NCI-H187 (cell line): Measurements from ENCODE around the gene CEP131.

Experiments
- DNase-seq, 2 experiments: peaks; one replicate each; lab custom pipeline; 2025; lab: John Stamatoyannopoulos, UW

The CEP131 gene

DNA sequence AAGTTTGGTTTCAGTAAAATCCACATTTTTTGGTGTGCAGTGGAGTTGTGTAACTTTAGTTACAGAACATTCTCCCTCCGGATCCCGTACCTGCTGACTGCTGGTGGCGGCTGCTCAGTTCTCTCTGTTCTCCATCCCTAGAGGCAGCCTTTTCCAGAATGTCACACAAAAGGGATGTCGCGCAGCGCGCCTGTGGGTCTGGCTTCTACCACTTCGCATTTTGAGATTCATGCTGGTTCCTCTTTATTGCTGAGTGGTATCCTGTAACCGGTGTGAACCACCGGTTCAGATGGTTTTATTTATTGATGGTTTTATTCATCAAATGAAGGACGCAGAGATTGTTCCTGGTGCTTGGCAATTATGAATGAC, 981 bp upstream of the CEP131 start:
- no peak for DNase-seq

- no peak for DNase-seq
Measured at GRCh38 chr17:81222620-81222905, 202 bp downstream of the CEP131 start.

DNA sequence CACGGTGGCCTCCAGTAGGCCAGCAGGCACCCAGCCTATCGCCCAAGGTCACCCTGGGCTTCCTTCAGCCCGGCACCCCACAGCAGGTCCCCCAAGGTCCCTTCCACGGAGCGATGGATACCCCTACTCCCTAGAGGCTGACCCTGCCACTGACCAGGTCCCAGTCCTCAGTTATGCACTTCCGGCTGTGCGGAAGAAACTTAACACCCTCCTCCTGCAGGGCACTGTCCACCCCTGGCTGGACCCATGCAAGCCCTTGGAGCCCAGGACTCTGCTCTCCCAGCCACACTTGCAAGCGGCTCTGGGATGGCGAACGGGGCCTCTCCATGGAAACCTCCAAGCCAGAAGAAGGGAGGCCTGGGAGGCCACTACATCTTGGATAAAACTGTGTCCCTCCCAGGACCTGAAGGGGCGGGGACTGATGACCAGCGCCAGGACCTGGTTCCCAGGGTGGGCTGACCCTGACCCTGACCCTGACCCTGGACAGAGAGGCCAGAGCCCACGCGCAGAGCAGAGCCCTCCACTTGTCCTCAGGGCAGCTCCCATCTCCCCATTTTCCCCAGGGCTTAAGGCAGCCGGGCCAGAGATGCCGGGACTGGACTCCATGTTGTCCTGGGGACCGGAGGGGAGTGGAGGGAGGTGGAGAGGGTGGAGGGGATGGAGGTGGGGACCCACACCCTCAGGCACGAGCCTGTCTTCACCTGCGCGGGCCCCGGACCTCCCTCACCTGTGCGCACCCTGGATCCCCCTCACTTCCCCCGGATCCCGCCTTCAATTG, 734 bp downstream of the CEP131 start:
- no peak for DNase-seq

GRCh38 chr17:81221371-81221841, 1.4 kb downstream of the CEP131 start:
- no peak for DNase-seq

GRCh38 chr17:81219476-81220180, 3.1 kb downstream of the CEP131 start:
- no peak for DNase-seq

GRCh38 chr17:81218991-81219390, 3.8 kb downstream of the CEP131 start:
- DNase-seq: no peak

- no peak for DNase-seq
Measured at GRCh38 chr17:81218459-81218858, 4.3 kb downstream of the CEP131 start.

GRCh38 chr17:81217491-81217890, 5.3 kb downstream of the CEP131 start:
- DNase-seq: no peak

- DNase-seq: no peak
Measured at GRCh38 chr17:81213978-81214377, 8.8 kb downstream of the CEP131 start.

DNA sequence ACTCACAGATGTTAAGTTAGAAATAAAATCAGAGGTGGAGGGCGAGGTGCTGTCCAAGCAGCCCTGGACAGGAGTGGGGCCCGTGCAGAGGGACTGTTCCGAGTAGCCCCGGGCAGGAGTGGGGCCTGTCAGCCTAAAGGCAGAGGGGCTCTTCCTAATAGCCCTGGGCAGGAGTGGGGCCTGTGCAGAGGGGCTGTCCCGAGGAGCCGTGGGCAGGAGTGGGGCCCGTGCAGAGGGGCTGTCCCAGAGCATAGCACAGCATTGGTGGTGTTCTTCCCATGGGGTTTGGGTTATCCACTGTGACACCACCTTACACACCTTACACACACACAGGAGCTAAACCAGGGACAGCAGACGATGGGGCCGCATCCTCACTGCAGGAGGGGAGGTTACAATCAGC, 10.4 kb downstream of the CEP131 start:
- DNase-seq: no peak

DNA sequence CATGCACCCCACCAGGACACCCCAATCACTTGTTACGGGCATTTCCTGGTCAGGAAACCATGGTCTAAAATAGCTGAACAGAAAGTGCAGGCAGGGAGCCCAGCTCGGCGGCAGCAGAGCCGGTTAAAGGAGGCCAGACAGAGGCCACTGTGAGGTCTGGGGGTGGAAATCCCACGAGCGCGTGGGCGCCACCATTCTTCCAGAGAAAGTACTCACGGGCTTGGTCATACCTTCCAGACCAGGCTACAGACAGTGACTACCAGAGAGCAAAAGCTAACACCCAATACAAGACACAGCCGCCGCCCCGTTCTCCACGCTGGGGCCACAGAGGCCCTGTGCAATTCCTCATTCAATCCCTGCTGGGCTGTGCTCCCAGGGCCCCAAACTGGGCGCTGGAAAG, 11.9 kb downstream of the CEP131 start:
- DNase-seq: no peak

DNA sequence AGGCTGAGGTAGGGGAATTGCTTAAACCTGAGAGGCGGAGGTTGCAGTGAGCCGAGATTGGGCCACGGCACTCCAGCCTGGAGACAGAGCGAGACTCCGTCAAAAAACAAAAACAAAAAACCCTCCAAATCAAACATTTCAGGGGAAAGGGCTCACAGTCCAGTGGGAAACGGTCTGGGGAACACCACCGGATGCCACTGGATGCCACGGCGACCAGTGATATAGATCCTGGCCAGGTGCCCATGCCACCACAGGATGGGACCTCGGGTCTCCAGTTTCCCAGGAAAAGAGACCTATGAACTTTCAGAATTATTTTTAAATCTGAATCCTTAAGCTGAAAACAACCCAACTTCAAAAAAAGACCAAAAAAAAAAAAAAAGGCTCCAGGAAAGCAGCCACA, 12.3 kb downstream of the CEP131 start:
- DNase-seq: no peak

DNA sequence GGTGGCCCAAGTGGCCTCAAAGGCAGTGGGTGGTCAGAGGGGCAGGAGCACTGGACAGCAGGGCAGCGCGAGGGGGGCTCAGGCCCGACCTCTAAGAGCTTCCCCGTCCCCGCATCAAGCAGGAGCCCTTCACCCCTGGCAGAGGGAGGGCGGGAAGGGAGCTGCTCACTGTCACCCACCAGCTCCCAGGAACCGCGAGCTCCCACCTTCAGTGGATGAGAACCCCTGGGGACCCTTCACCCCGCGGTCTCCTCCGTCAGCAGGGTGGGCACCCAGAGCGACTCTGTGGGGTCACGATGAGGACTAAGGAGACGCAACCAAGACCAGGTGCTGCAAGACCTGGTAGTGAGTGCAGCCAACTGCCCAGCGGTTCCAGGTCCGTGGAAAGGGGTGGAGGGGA, 13.6 kb downstream of the CEP131 start:
- no peak for DNase-seq

GRCh38 chr17:81208651-81209050, 14.1 kb downstream of the CEP131 start:
- DNase-seq: no peak

DNA sequence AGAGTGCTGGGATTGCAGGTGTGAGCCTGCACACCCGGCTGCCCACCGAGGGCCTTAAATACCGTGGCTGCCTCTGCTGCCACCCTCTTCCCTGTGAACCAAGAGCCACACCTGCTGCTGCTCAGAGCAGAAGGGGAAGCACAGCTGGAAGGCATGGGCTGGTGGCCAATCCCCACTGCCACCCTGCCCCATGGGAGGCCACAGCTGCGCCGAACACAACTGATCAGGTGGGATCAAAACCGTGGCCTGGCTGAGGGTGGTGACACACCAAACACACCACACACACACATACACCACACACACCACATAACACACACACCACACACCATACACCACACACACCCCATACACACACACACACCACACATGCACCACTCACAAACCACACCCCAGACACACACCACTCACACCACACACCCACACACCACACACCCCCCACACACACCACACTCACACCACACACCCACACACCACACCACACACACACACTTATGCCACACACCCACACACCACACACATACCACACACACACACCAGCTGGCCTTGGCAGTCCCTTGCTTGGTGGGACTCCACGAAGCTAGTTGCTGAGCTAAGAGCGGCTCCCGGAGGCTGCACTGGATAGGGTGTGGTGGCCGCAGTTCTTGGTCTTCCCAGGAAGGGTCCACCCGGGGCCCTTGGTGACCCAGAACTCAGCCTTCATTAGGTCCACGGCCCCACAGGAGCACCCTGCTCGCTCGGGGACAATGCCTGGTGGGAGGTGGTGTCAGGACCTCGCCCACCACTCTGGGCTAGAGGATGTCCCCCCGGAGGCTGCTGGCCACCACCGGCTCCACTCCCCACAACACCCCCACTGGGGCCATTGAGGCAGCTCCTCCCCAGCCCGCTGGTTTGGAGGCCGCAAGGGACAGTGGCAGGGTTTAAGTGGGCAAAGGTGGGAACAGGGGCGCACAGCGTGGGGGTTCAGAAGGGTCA, 14.9 kb downstream of the CEP131 start:
- no peak for DNase-seq

DNA sequence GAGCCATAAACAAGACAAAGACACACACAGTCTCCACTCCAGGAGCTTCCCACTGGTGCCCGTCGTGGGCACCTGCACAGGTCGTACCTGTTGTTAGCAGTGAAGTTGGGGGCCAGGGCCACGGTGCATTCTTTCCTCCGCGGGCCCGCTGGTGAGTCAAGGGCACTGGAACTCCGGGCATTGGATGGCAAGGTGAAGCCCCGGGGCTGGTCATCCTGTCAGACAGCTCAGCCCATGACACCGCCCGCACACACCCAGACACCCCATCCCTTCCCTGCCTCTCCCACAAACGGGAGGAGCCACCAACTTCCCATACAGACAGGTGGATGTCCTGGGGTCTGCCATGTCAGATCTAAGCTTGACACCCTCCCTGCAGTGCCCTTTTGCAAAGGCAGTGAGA, 16.1 kb downstream of the CEP131 start:
- no peak for DNase-seq

- no peak for DNase-seq
Measured at GRCh38 chr17:81206166-81206565, 16.6 kb downstream of the CEP131 start.

GRCh38 chr17:81204578-81204977, 18.2 kb downstream of the CEP131 start:
- no peak for DNase-seq

DNA sequence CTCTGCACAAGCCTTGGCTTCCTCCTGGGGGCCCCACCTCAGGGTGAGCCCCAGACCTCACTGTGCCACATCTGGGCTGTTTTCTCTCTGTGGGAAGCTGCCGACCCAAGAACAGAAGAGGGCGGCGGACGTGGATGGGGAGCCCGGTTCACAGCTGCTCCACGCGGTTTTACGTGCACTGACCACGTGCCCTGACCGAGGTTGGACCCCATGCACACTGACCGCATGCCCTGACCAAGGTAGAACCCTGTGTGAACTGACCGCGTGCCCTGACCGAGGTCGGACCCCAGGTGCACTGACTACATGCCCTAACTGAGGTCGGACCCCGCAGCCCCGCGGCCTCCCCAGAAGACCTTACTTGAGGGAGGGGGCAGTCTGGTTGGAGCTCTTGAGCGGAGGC, 19.6 kb downstream of the CEP131 start:
- no peak for DNase-seq

DNA sequence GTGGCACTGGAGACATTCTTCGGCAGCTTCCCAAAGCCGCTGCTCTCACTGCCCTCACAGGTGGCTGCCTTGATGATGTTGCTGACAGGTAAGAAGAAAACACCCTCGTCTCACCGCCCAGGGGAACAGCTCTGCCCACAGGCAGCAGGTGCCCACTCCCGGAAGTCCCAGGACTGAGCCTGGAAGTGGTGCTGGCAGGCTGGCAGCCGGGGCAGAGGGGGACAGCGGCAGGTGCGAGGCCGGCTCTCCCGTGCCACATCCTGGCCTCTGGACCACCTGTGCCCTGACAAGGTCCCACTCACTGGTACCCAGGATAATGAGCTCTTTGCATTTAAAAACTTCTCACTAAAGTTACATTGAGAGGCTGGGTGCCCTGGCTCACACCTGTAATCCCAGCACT, 20.4 kb downstream of the CEP131 start:
- DNase-seq: no peak

DNA sequence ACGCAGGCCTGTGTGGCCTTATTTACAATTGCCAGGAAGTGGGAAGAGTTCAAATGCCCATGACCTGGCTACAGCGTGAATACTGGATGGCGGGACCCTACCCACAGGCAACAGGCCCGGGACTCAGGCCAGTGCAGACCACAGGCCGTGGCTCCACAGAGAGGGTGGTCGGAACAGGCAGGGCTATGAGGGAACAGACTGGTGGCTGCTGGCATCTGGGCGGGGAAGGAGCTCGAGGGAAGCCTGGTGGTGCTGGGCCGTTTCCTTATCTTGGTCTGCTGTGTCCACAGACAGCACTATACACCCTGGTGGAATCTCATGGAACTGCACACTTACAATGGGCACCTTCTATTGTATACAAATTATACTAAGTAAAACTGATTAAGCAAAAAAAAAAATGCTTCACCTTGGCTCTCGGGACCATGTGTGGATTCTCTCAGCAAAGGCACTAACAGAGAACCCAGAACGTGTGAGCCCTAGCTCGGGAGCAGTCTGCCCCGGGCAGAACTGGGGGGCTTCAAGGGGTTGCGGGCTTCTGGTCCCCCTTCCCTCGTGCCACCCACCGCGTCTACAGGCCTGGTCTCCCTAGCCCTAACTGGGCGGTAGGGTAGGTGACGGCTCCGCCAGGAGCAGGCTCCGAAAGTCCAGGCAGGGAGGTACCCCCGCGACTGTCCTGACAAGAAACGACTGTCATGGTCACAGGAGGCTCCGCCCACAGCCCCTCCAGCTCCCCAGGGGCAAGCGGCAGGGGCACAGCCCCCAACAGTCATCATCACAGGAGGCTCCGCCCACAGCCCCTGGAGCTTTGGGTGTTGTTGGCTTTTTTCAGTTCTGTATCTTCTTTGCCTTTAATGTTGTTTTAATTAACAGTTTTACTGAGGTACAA, 21.8 kb downstream of the CEP131 start:
- no peak for DNase-seq

DNA sequence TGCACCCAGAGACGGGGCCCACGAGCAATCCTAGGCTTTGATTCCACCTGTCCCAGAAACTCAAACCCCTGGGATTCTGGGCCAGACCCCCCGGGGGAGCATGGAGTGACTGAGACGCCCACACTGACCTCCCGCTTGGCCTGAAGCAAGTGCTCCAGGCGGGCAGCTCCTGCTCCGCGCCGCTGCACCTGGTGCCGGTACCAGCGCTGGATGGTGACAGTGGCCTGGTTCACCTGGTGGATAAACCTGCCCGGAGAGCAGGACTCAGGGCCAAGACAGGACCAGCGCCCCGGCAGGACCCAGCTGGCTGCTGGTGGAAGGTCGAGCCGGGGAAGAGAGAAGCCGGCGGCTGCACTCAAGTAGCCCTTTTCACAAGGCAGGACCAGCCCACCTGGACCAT, 22.6 kb downstream of the CEP131 start:
- no peak for DNase-seq
